PC-9 (cell line): ENCODE data around the gene PDE4C. TPM values are rescaled to one million over a fixed set of nuclear protein-coding genes. Genes with fewer than 3 reads are reported as not detected.

ENCODE experiments used
- BruUV-seq: library from RNA; stranded (reverse); fragments of 400-500 nt; replicated peaks from 2 replicates; lab custom pipeline; 2021; lab: Mats Ljungman, UMichigan
- CTCF ChIA-PET: fragments of 300-600 bp; sonication (Branson Sonifier 250); formaldehyde crosslinking; loops from one replicate; lab custom pipeline; 2022; ENCODE audit warnings: antibody characterized with exemption; lab: Charles Lee
- POLR2A ChIA-PET: fragments of 300-600 bp; sonication (Branson Sonifier 250); formaldehyde crosslinking; loops from one replicate; lab custom pipeline; 2022; ENCODE audit warnings: antibody characterized with exemption; ENCODE audit not compliant: unreplicated experiment; lab: Charles Lee
- DNase-seq, 2 experiments: peaks; one replicate each; pipeline versions ENCODE4 v3.0.0 to v3.0.0-alpha.2; 2015 to 2022; ENCODE audit warnings: mixed read lengths in 1 of 2
- H2AFZ ChIP-seq: fragments of 200-600 bp; sonication (generic); 2 replicates; pipeline ENCODE4 v1.8.1; 2017; ENCODE audit warnings: antibody characterized with exemption
- H3F3A ChIP-seq: fragments of 200-600 bp; sonication (generic); 2 replicates; pipeline ENCODE4 v1.8.1; 2017; ENCODE audit warnings: antibody characterized with exemption, mild to moderate bottlenecking, low read depth; ENCODE audit not compliant: insufficient read depth
- H3K27ac ChIP-seq: fragments of 200-600 bp; sonication (generic); 2 replicates; pipeline ENCODE4 v1.6.1; 2016; ENCODE audit warnings: mixed run types
- H3K27me3 ChIP-seq: fragments of 200-600 bp; sonication (generic); 2 replicates; pipeline ENCODE4 v1.6.1; 2016; ENCODE audit warnings: low read depth, mixed run types; ENCODE audit not compliant: insufficient read depth
- H3K36me3 ChIP-seq: fragments of 200-600 bp; sonication (generic); 2 replicates; pipeline ENCODE4 v1.6.1; 2016; ENCODE audit warnings: low read depth, mixed run types
- H3K4me1 ChIP-seq: fragments of 200-600 bp; sonication (generic); replicated peaks from 2 replicates; pipeline ENCODE4 v1.6.1; 2016; ENCODE audit warnings: mixed run types; ENCODE audit not compliant: insufficient read depth
- H3K4me2 ChIP-seq: fragments of 200-600 bp; sonication (generic); 2 replicates; pipeline ENCODE4 v1.6.1; 2017; ENCODE audit warnings: mixed run types
- H3K4me3 ChIP-seq: fragments of 200-600 bp; sonication (generic); 2 replicates; pipeline ENCODE4 v1.6.1; 2016; ENCODE audit warnings: mixed run types
- H3K79me2 ChIP-seq: fragments of 200-600 bp; sonication (generic); 2 replicates; pipeline ENCODE4 v1.6.1; 2017; ENCODE audit warnings: low read depth, mixed run types
- H3K9me2 ChIP-seq: fragments of 200-600 bp; sonication (generic); 2 replicates; pipeline ENCODE4 v1.8.1; 2017; ENCODE audit warnings: mild to moderate bottlenecking; ENCODE audit not compliant: insufficient read depth
- H3K9me3 ChIP-seq: fragments of 200-600 bp; sonication (generic); 2 replicates; pipeline ENCODE4 v1.8.1; 2016; ENCODE audit warnings: low read depth; ENCODE audit not compliant: insufficient read depth
- H4K20me1 ChIP-seq: fragments of 200-600 bp; sonication (generic); 2 replicates; pipeline ENCODE4 v1.8.1; 2017; ENCODE audit not compliant: insufficient read depth
- EZH2 ChIP-seq: fragments of 200-600 bp; sonication (generic); IDR thresholded peaks from 2 replicates; pipeline ENCODE4 v1.8.0; 2017; ENCODE audit warnings: antibody characterized with exemption, low read depth
- intact Hi-C: fragments of 100-400 bp; cut with micrococcal nuclease; formaldehyde crosslinking; loops from one replicate; pipeline ENCODE4 v1.10.0; 2022; ENCODE audit not compliant: unreplicated experiment
- total RNA-seq: library from RNA; stranded (reverse); gene quantifications from 2 replicates; pipeline ENCODE4 v1.2.3, GENCODE V29; 2021
- TF ChIP-seq, protein P1 (sequence below): fragments of 200-600 bp; sonication (generic); conservative IDR thresholded peaks from 2 replicates; pipeline ENCODE4 v1.6.1; 2017; ENCODE audit warnings: mixed run types, antibody characterized with exemption, mild to moderate bottlenecking, moderate library complexity

PDE4C gene
- total RNA-seq, 1 experiment from 2014 or later, result 2.2 TPM

DNA sequence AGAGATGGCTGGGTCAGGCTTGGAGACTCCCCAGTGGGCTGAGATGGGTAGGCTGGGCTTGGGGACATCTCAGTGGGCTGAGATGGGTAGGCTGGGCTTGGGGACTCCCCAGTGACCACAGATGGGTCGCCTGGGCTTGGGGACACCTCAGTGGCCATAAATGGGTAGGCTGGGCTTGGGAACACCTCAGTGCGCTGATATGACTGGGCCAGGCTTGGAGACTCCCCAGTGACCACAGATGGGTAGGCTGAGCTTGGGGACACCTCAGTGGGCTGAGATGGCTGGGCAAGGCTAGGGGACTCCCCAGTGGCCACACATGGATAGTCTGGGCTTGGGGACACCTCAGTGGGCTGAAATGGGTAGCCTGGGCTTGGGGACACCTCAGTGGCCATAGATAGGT, 35.2 kb upstream of the PDE4C start:
- TF ChIP-seq, protein P1, sequence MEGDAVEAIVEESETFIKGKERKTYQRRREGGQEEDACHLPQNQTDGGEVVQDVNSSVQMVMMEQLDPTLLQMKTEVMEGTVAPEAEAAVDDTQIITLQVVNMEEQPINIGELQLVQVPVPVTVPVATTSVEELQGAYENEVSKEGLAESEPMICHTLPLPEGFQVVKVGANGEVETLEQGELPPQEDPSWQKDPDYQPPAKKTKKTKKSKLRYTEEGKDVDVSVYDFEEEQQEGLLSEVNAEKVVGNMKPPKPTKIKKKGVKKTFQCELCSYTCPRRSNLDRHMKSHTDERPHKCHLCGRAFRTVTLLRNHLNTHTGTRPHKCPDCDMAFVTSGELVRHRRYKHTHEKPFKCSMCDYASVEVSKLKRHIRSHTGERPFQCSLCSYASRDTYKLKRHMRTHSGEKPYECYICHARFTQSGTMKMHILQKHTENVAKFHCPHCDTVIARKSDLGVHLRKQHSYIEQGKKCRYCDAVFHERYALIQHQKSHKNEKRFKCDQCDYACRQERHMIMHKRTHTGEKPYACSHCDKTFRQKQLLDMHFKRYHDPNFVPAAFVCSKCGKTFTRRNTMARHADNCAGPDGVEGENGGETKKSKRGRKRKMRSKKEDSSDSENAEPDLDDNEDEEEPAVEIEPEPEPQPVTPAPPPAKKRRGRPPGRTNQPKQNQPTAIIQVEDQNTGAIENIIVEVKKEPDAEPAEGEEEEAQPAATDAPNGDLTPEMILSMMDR, result no peak
- TF ChIP-seq EZH2, result no peak
- H3K27me3 ChIP-seq, result no peaks in the 10 kb centered on the region
- CTCF ChIA-PET, result no interaction called here

DNA sequence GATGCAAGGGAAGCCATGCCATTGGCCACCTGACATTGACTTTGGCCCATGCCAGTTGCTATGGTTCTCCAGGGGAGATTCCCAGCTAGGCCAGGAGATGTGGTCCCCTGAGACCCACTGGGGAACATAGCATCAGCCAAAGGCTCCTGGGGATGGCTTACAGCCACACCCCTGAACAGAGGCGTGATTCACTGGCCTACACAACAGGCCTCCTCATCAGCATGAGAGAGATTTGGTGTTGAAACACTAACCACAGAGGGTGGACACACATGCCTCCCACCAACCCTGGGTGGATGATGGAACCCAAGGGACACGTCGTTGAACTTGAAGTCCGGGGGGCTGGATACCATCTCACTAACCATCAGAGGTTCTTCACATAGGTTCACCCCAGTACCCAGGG, 33.7 kb upstream of the PDE4C start:
- no TSS peak for BruUV-seq
- peaks cover 9% of the 10 kb centered on the region for H3K4me1 ChIP-seq
- no peak overlapping the region for H3K4me2 ChIP-seq
- no peaks in the 10 kb centered on the region for H3K27me3 ChIP-seq
- H3K27ac ChIP-seq, result no peak overlapping the region
- CTCF ChIA-PET, result no interaction called here
- H3K9me2 ChIP-seq, result no peaks in the 10 kb centered on the region
- POLR2A ChIA-PET, result no interaction called here
- H3K36me3 ChIP-seq, result no peaks in the 10 kb centered on the region
- H3K79me2 ChIP-seq, result no peaks in the 10 kb centered on the region
- TF ChIP-seq, protein P1, result no peak
- no peak for TF ChIP-seq EZH2
- peaks cover 12% of the 10 kb centered on the region for H3F3A ChIP-seq
- H4K20me1 ChIP-seq, result no peaks in the 10 kb centered on the region
- H3K4me3 ChIP-seq, result no peak overlapping the region
- intact Hi-C loops, result loop anchor here (10.0 kb wide), 1 partner anchor 155 kb away; the partner anchor contains the start of gene SSBP4
- no peak for DNase-seq
- H3K9me3 ChIP-seq, result no peaks in the 10 kb centered on the region
- H2AFZ ChIP-seq, result no peak overlapping the region

More for the DNA sequence above, 35.2 kb upstream of the PDE4C start:
- DNase-seq, result peak in 1 of 2 experiments; percentile 11
- H3K27ac ChIP-seq, result no peak overlapping the region
- POLR2A ChIA-PET, result interaction anchor here (0.6 kb wide), 1 partner anchor 67 kb away, joined by 4 read pairs; no protein-coding TSS in a partner anchor
- H3F3A ChIP-seq, result 0 out of 2 replicates have a peak, but pooled peaks cover 2% of the 10 kb centered on the region
- no peaks in the 10 kb centered on the region for H4K20me1 ChIP-seq
- BruUV-seq, result no TSS peak
- no peaks in the 10 kb centered on the region for H3K79me2 ChIP-seq
- H3K4me1 ChIP-seq, result no peaks in the 10 kb centered on the region
- H3K4me3 ChIP-seq, result no peak overlapping the region
- no peak overlapping the region for H3K4me2 ChIP-seq
- H3K9me2 ChIP-seq, result no peaks in the 10 kb centered on the region
- H3K9me3 ChIP-seq, result no peaks in the 10 kb centered on the region
- H3K36me3 ChIP-seq, result no peaks in the 10 kb centered on the region
- H2AFZ ChIP-seq, result no peak overlapping the region
- intact Hi-C loops, result no loop called here

DNA sequence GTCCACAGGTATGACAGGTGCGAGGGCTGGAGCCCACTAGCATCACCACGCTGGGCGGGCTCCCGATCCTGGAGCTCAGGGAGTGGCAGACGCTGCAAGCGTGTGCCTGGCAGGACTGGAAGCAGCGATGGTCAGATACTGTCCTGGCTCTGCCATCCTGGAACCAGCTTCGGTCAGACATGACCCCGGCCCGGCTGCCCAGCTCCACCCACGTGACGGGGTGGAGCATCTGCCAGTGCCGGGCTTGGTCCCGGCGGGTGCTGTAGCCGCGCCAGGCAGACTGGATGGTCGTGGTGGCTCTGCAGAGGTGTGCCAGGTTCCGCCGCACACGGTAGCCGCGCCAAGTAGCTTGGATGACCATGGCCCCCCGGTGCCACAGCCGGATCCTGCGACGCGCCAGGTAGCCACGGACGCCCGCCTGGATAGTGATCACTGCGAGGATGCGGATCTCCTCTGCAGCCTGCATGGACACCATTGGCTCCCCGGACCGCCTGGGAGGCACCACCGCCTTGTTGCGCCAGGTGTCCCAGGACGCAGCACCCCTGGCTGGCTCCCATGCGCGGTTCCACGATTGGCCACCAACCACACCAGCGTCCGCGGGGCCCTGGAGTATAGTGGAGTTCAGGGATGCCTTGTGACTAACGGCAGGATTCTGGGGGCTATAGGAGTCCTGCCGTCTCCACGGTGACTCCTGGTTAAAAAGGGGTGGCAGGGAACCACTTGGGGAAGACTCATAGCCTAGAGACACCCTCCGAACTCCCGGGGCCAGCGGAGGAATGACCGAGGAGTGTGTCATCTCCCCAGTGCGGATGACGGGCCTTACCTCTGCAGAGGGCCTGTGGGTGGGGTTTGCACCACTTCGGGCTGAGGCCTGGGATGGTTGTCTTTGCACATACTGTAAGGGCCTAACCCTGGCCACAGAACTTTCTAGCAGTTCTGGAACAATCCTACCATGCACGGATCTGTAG, 31.5 kb upstream of the PDE4C start:
- BruUV-seq, result no TSS peak
- intact Hi-C loops, result loop anchor here (10.0 kb wide), 1 partner anchor 157 kb away; the partner anchor contains the start of gene SSBP4
- ChIA-PET POLR2A (no interaction called here), CTCF (interaction anchor here (0.5 kb wide), 1 partner anchor 138 kb away, joined by 4 read pairs; no protein-coding TSS in a partner anchor)
- no peak for DNase-seq
- Histone ChIP-seq H3K36me3 (no peaks in the 10 kb centered on the region), H3K9me3 (no peaks in the 10 kb centered on the region), H3K79me2 (no peaks in the 10 kb centered on the region), H3K27ac (no peak overlapping the region), H3K27me3 (no peaks in the 10 kb centered on the region), H3F3A (peaks cover 33% of the 10 kb centered on the region), H3K9me2 (no peaks in the 10 kb centered on the region), H4K20me1 (no peaks in the 10 kb centered on the region), H3K4me3 (no peak overlapping the region), H2AFZ (no peak overlapping the region), H3K4me2 (no peak overlapping the region), H3K4me1 (peaks cover 30% of the 10 kb centered on the region)
- TF ChIP-seq, protein P1, result no peak
- no peak for TF ChIP-seq EZH2
